Esophagus muscularis mucosa (tissue), 4 donors: ENCODE measurements around the gene PCP2.

Experiments
- EP300 ChIP-seq: sonication (generic); formaldehyde crosslinking; IDR thresholded peaks from one replicate; pipeline ENCODE4 v1.6.1; 2017; ENCODE audit warnings: antibody characterized with exemption
- POLR2A ChIP-seq: fragments of 450-650 bp; IDR thresholded peaks from one replicate; pipeline ENCODE4 v1.6.1; 2017; ENCODE audit warnings: antibody characterized with exemption, moderate library complexity, mild to moderate bottlenecking, low read depth
- POLR2AphosphoS5 ChIP-seq, 2 donors: sonication (generic); formaldehyde crosslinking; IDR thresholded peaks; one replicate each; pipeline ENCODE4 v1.6.1; 2017; ENCODE audit warnings: antibody characterized with exemption in 2 of 2
- TF ChIP-seq, protein P1 (sequence below), 3 experiments: fragments of 200-600 bp in 2 of 3; fragments of 450-650 bp in 1 of 3; sonication (generic) in 2 of 3; IDR thresholded peaks; one replicate each; pipeline ENCODE4 v1.5.1; 2017 to 2019; ENCODE audit warnings: antibody characterized with exemption in 3 of 3, mild to moderate bottlenecking in 2 of 3, moderate library complexity in 1 of 3

DNA sequence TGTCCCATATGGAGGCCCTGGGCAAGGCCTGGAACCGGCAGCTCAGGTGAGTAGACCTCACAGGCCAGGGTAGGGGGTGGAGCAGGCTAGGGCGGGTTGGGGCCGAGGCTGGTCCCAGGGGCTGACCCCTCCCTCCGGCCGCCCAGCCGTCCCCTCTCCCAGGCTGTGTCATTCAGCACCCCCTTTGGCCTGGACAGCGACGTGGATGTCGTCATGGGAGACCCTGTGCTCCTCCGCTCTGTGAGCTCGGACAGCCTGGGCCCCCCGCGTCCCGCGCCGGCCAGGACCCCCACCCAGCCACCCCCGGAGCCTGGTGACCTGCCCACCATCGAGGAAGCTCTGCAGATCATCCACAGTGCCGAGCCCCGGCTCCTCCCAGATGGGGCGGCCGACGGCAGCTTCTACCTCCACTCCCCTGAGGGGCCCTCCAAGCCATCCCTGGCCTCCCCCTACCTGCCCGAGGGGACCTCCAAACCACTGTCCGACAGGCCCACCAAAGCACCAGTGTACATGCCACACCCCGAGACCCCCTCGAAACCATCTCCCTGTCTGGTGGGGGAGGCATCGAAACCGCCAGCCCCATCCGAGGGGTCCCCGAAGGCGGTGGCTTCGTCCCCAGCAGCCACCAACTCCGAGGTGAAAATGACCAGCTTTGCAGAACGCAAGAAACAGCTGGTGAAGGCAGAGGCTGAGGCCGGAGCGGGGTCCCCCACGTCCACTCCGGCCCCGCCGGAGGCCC is 21.8 kb downstream of the PCP2 start:
- TF ChIP-seq, protein P1, sequence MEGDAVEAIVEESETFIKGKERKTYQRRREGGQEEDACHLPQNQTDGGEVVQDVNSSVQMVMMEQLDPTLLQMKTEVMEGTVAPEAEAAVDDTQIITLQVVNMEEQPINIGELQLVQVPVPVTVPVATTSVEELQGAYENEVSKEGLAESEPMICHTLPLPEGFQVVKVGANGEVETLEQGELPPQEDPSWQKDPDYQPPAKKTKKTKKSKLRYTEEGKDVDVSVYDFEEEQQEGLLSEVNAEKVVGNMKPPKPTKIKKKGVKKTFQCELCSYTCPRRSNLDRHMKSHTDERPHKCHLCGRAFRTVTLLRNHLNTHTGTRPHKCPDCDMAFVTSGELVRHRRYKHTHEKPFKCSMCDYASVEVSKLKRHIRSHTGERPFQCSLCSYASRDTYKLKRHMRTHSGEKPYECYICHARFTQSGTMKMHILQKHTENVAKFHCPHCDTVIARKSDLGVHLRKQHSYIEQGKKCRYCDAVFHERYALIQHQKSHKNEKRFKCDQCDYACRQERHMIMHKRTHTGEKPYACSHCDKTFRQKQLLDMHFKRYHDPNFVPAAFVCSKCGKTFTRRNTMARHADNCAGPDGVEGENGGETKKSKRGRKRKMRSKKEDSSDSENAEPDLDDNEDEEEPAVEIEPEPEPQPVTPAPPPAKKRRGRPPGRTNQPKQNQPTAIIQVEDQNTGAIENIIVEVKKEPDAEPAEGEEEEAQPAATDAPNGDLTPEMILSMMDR (IDR thresholded peaks at IDR 0.05): no peak
- TF ChIP-seq POLR2A (no peak), POLR2AphosphoS5 (IDR thresholded peaks at IDR 0.05) (no peak), EP300 (no peak)
